CD4-positive, CD25-positive, alpha-beta regulatory T cell (primary cell): Measurements from ENCODE around the gene CCDC174. TPM values are rescaled to one million over a fixed set of nuclear protein-coding genes. Genes with fewer than 3 reads are reported as not detected.
A peak's percentile ranks its signal among the peaks of the same experiment; 100 is the strongest.

Experiments used
- ATAC-seq, 2 donors: fragments of 150-1000 bp; cut with Tn5 transposase; one replicate each; pipeline ENCODE4 v1.10.0; 2021; ENCODE audit warnings: low read depth in 2 of 2, moderate number of reproducible peaks in 2 of 2, moderate library complexity in 1 of 2
- DNase-seq, 3 donors: peaks; one replicate each; pipeline versions ENCODE4 v3.0.0 to v3.0.0-alpha.2; 2012 to 2022; ENCODE audit warnings: mixed read lengths in 1 of 3
- H3K27ac ChIP-seq: one replicate; pipeline ENCODE4 v1.7.0; 2013; ENCODE audit warnings: mild to moderate bottlenecking, low read length; ENCODE audit not compliant: insufficient read depth, poor library complexity, severe bottlenecking
- H3K27me3 ChIP-seq: one replicate; pipeline ENCODE4 v1.7.0; 2013; ENCODE audit warnings: low read length; ENCODE audit not compliant: control insufficient read depth, insufficient read depth
- H3K36me3 ChIP-seq: one replicate; pipeline ENCODE4 v1.7.0; 2013; ENCODE audit warnings: mild to moderate bottlenecking, low read length, moderate library complexity; ENCODE audit not compliant: control insufficient read depth, insufficient read depth
- H3K4me1 ChIP-seq: 2 replicates; pipeline ENCODE4 v1.7.0; 2013; ENCODE audit warnings: mild to moderate bottlenecking, low read length; ENCODE audit not compliant: insufficient read depth, control insufficient read depth, poor library complexity, severe bottlenecking
- H3K4me3 ChIP-seq: one replicate; pipeline ENCODE4 v1.7.0; 2013; ENCODE audit warnings: low read depth, mild to moderate bottlenecking, low read length, moderate library complexity
- H3K9me3 ChIP-seq, 2 experiments: 1 replicate in 1 of 2; 2 replicates in 1 of 2; pipeline ENCODE4 v1.7.0; 2013; ENCODE audit warnings: low read length in 2 of 2, mild to moderate bottlenecking in 1 of 2, moderate library complexity in 1 of 2; ENCODE audit not compliant: control insufficient read depth in 2 of 2
- H3K27ac Mint-ChIP-seq, 3 donors: one replicate each; pipeline ENCODE4 v1.8.0; 2020 to 2022; ENCODE audit warnings: mild to moderate bottlenecking in 3 of 3, mixed read lengths in 3 of 3, moderate library complexity in 2 of 3
- H3K27me3 Mint-ChIP-seq: one replicate; pipeline ENCODE4 v1.8.0; 2022; ENCODE audit warnings: mild to moderate bottlenecking, mixed read lengths
- H3K36me3 Mint-ChIP-seq: one replicate; pipeline ENCODE4 v1.8.0; 2020; ENCODE audit warnings: mixed read lengths
- H3K4me1 Mint-ChIP-seq, 4 donors: one replicate each; pipeline ENCODE4 v1.8.0; 2020 to 2022; ENCODE audit warnings: mixed read lengths in 4 of 4, mild to moderate bottlenecking in 1 of 4
- H3K4me3 Mint-ChIP-seq, 4 donors: one replicate each; pipeline ENCODE4 v1.8.0; 2020 to 2022; ENCODE audit warnings: mild to moderate bottlenecking in 4 of 4, mixed read lengths in 4 of 4, moderate library complexity in 3 of 4
- H3K9me3 Mint-ChIP-seq, 7 donors: one replicate each; pipeline ENCODE4 v1.8.0; 2020 to 2022; ENCODE audit warnings: mixed read lengths in 7 of 7, mild to moderate bottlenecking in 3 of 7, moderate library complexity in 2 of 7
- polyA plus RNA-seq, 4 donors: library from polyadenylated mRNA; unstranded; fragments of 300-500 nt; fragmentation: Illumina TruSeq; gene quantifications; one replicate each; pipeline ENCODE4 v1.2.3, GENCODE V29; 2021
- total RNA-seq: library from RNA; stranded (reverse); gene quantifications from one replicate; pipeline ENCODE4 v1.2.3, GENCODE V29; 2022

The CCDC174 gene
- total and polyA plus RNA-seq, 5 donors from 2014 or later: 16.3 to 55.7 (median 21.3) TPM

DNA sequence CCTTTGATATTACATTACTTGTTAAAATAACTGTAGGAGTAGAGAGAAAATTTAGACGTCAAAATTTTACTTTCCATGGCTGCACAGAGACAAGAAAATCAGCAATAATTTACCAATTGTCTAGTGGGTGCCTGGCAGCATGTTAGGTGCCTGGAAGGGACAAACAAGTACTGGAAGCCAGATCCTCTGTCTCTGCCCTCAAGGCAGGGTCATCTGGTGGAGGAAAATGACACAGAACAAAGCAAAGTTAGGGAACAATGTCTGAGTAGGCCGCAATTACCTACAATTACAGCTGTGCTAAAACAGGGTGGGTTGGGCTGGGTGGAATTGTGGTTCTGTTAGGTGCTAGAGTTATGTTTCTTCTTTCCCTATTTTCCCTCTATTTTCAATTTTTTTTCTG, 7.4 kb downstream of the CCDC174 start:
- H3K4me3 ChIP-seq: no peak overlapping the region
- no peaks in the 10 kb centered on the region for H3K27me3 ChIP-seq
- peaks cover 94% of the 10 kb centered on the region for H3K36me3 ChIP-seq
- H3K9me3 ChIP-seq: no peaks in the 10 kb centered on the region
- Mint-ChIP-seq H3K36me3 (peaks cover 60% of the 10 kb centered on the region), H3K27ac (peak overlapping the region in 1 of 3 donors; percentile 12), H3K9me3 (no peaks in the 10 kb centered on the region), H3K4me1 (peaks cover 6 to 40% (median 23%) of the 10 kb centered on the region in 4 donors), H3K4me3 (no peak overlapping the region), H3K27me3 (no peaks in the 10 kb centered on the region)
- peaks cover 3% of the 10 kb centered on the region for H3K4me1 ChIP-seq
- H3K27ac ChIP-seq: no peak overlapping the region
- no peak for ATAC-seq
- DNase-seq: no peak

DNA sequence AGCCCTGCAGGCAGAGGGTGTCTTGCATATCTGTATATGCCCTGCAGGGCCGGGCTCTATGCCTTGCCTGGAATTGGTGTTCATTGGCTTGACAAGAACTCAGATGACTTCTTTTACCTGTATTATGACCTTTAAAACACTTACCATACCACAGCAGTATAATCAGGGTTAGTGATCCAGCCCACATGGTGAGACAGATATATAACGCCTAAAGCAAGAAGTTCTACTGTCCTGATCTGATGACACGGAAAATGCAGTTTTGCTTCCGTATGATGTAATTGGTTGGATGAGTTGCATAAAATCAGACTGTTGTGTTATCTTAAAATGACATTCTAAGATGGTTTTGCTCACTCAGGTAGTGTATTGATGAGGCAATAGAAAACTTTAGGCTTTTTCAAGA, 9.4 kb downstream of the CCDC174 start:
- H3K9me3 Mint-ChIP-seq: no peaks in the 10 kb centered on the region
- Histone ChIP-seq H3K4me1 (no peaks in the 10 kb centered on the region), H3K4me3 (no peak overlapping the region), H3K27me3 (no peaks in the 10 kb centered on the region), H3K9me3 (no peaks in the 10 kb centered on the region), H3K27ac (no peak overlapping the region), H3K36me3 (peaks cover 97% of the 10 kb centered on the region)
- H3K4me3 Mint-ChIP-seq: no peak overlapping the region
- no peak overlapping the region for H3K27ac Mint-ChIP-seq
- DNase-seq (no peak), ATAC-seq (no peak)
- peaks cover 65% of the 10 kb centered on the region for H3K36me3 Mint-ChIP-seq
- peaks cover 6 to 27% (median 19%) of the 10 kb centered on the region in 4 donors for H3K4me1 Mint-ChIP-seq
- H3K27me3 Mint-ChIP-seq: no peaks in the 10 kb centered on the region

DNA sequence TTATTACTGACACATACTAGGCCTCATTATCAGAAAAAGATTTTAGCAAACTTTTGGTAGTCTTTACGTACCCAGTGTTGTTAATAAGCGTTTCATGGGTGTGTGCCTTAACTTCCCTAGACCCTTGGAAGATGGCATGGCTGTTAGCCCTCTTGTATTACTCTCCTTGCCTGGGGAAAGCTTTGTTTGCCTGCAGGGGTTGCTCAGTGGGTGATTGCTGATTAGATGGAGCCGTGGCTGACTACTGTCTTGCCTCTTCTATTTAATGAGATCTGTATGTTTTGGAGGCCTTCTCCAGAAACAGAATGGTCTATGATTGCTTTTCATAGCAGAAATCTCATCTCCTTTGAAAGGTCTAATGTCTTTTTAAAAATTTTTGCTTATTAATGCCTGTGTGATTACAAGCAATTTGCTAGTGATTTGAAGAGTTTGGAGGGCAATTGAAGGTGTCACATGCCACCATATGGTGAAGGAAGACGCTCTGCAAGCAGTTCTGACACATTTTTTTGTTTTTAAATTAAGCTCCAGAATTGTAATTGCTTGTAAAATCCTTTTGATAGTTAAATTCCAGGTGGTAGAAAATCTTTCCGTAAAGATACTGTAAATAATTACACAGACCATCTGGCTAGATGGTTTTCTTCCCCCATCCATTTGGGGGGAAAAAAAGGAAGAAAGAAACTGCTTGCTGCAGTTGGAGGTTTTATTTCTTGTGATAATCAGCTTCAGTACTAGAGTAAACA, 12.0 kb downstream of the CCDC174 start:
- peaks cover 58% of the 10 kb centered on the region for H3K36me3 Mint-ChIP-seq
- no peaks in the 10 kb centered on the region for H3K9me3 Mint-ChIP-seq
- peak overlapping the region in 2 of 3 donors; percentile 41 to 51 for H3K27ac Mint-ChIP-seq
- Histone ChIP-seq H3K9me3 (no peaks in the 10 kb centered on the region), H3K4me1 (no peaks in the 10 kb centered on the region), H3K4me3 (no peak overlapping the region), H3K36me3 (peaks cover 96% of the 10 kb centered on the region), H3K27me3 (no peaks in the 10 kb centered on the region), H3K27ac (no peak overlapping the region)
- H3K4me3 Mint-ChIP-seq: no peak overlapping the region
- ATAC-seq (no peak), DNase-seq (no peak)
- peaks cover 4 to 7% (median 6%) of the 10 kb centered on the region in 4 donors for H3K4me1 Mint-ChIP-seq
- no peaks in the 10 kb centered on the region for H3K27me3 Mint-ChIP-seq

DNA sequence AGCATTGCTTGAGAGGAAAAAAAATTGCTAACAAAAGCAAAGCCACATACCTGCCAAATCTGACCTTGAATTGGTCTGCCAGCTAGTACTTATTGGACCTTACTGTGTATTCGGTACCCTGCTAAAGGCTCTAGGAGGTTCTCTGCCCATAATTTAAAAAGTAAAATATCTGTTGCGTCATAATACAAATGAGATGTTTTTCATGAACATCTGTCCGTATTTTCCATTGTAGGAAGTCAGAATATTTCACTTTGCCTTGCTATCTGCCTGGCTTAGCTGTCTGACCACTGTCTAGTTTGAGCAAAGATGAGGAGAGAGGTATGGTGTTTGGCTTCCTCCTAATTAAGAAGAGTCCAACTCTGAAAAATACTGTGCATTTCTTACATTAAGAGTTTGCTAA, 12.6 kb downstream of the CCDC174 start:
- Mint-ChIP-seq H3K36me3 (peaks cover 53% of the 10 kb centered on the region), H3K27ac (peak overlapping the region in 1 of 3 donors; percentile 52), H3K9me3 (no peaks in the 10 kb centered on the region), H3K27me3 (no peaks in the 10 kb centered on the region), H3K4me1 (peaks cover 4 to 7% (median 6%) of the 10 kb centered on the region in 4 donors), H3K4me3 (no peak overlapping the region)
- DNase-seq: no peak
- no peaks in the 10 kb centered on the region for H3K9me3 ChIP-seq
- H3K27ac ChIP-seq: no peak overlapping the region
- H3K36me3 ChIP-seq: peaks cover 96% of the 10 kb centered on the region
- no peaks in the 10 kb centered on the region for H3K27me3 ChIP-seq
- ATAC-seq: no peak
- H3K4me1 ChIP-seq: no peaks in the 10 kb centered on the region
- no peak overlapping the region for H3K4me3 ChIP-seq

DNA sequence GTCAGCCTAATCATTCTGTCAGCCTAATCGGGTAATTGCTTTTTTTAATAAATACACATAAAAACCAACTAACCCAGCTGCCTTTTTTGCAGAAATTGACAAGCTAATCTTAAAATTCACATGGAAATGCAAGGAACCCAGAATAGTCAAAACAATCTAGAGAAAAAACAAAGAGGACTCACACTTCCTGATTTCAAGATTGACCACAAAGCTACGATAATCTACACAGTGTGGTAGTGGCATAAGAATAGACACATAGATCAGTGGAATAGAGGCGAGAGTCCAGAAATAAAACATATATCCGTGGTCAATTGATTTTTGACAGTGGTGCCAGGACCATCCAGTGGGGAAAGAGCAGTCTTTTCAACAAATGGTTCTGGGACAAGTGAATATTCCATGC, 21.0 kb downstream of the CCDC174 start:
- Mint-ChIP-seq H3K4me3 (no peak overlapping the region), H3K27me3 (no peaks in the 10 kb centered on the region), H3K9me3 (no peaks in the 10 kb centered on the region), H3K27ac (peak overlapping the region in 1 of 3 donors; percentile 29), H3K4me1 (peaks cover 0 to 4% (median 3%) of the 10 kb centered on the region in 4 donors), H3K36me3 (peaks cover 32% of the 10 kb centered on the region)
- no peak overlapping the region for H3K4me3 ChIP-seq
- H3K27ac ChIP-seq: no peak overlapping the region
- H3K36me3 ChIP-seq: peaks cover 64% of the 10 kb centered on the region
- ATAC-seq: no peak
- H3K27me3 ChIP-seq: no peaks in the 10 kb centered on the region
- DNase-seq: no peak
- no peaks in the 10 kb centered on the region for H3K9me3 ChIP-seq
- H3K4me1 ChIP-seq: no peaks in the 10 kb centered on the region

DNA sequence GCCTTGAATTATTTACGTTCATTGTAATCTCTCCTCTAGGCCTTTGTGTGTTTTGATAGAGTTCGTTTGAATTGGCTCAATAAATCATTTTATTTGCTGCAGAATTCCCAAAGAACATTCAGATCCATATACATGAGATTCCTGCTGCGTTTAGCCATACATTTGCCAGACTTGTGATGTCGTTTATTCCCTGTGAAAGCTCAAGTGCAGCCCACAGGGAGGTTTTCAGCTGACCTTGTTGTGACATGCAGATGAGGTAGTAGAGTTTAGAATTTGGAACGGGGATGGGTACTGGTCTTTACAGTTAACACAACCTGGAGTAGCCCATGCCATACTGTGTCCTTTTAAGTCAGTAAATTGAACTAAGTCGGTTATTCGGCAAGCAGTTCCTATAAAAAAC, 23.3 kb downstream of the CCDC174 start, which contains the start of gene C3orf20:
Gene C3orf20, plus strand, starts transcription at position 301 of the 400 bp plus-strand sequence. CDS start 7,573 bp downstream, outside the sequence.
- Histone ChIP-seq H3K27ac (no peak within 1 kb of the TSS), H3K27me3 (no peaks in the 10 kb centered on the region), H3K36me3 (peaks cover 42% of the 10 kb centered on the region), H3K9me3 (no peaks in the 10 kb centered on the region), H3K4me1 (no peaks in the 10 kb centered on the region), H3K4me3 (no peak within 1 kb of the TSS)
- DNase-seq (no peak), ATAC-seq (no peak)
- H3K36me3 Mint-ChIP-seq: peaks cover 28% of the 10 kb centered on the region
- no peaks in the 10 kb centered on the region for H3K27me3 Mint-ChIP-seq
- peaks cover 0 to 4% (median 1%) of the 10 kb centered on the region in 4 donors for H3K4me1 Mint-ChIP-seq
- no peaks in the 10 kb centered on the region for H3K9me3 Mint-ChIP-seq
- peak within 1 kb of the TSS in 2 of 3 donors; percentile 6 to 21 for H3K27ac Mint-ChIP-seq
- H3K4me3 Mint-ChIP-seq: no peak within 1 kb of the TSS

DNA sequence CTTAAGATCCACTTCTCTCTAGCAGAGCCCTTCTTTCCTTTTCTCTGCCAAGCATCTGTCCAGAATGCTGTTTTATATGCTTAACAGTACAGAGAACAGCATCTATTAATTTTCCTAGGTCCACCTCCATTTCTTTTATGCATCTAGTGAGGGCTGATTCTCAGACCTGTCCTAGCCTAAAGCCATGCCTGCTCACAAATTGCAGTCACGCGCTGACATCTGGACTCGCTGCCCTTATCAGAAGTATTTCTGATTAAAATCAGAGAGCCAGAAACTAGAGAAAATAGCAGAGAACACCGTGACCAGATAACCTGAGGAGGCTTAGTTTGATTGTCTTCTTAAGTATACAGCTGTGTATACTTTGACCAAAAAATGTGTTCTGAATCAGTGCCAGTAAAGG, 25.3 kb downstream of the CCDC174 start:
- ATAC-seq: no peak
- DNase-seq: no peak
- peak overlapping the region in 2 of 3 donors; percentile 27 to 65 for H3K27ac Mint-ChIP-seq

More for the DNA sequence above, 25.3 kb downstream of the CCDC174 start:
- no peak overlapping the region for H3K4me3 Mint-ChIP-seq
- Histone ChIP-seq H3K27me3 (no peaks in the 10 kb centered on the region), H3K4me1 (no peaks in the 10 kb centered on the region), H3K36me3 (peaks cover 22% of the 10 kb centered on the region), H3K27ac (no peak overlapping the region), H3K9me3 (no peaks in the 10 kb centered on the region), H3K4me3 (no peak overlapping the region)
- H3K36me3 Mint-ChIP-seq: peaks cover 26% of the 10 kb centered on the region
- H3K4me1 Mint-ChIP-seq: peaks cover 0 to 4% (median 1%) of the 10 kb centered on the region in 4 donors
- no peaks in the 10 kb centered on the region for H3K27me3 Mint-ChIP-seq
- H3K9me3 Mint-ChIP-seq: peaks cover 0 to 4% (median 2%) of the 10 kb centered on the region in 7 donors
